Ascending aorta (tissue), 2 donors: Measurements from ENCODE around the gene NATD1. TPM values are rescaled to one million over a fixed set of nuclear protein-coding genes. Genes with fewer than 3 reads are reported as not detected.

Experiments
- DNase-seq, 2 donors: peaks; one replicate each; pipeline ENCODE4 v3.0.0-alpha.2; 2019; ENCODE audit warnings: low spot score in 2 of 2
- H3K27ac ChIP-seq, 2 donors: fragments of 200-600 bp; sonication (generic); one replicate each; pipeline ENCODE4 v1.5.1; 2016 to 2017; ENCODE audit warnings: mild to moderate bottlenecking in 1 of 2
- H3K27me3 ChIP-seq: fragments of 200-600 bp; sonication (generic); one replicate; pipeline ENCODE4 v1.5.1; 2017
- H3K36me3 ChIP-seq, 2 donors: fragments of 200-600 bp; sonication (generic); one replicate each; pipeline ENCODE4 v1.5.1; 2016
- H3K4me1 ChIP-seq, 2 donors: fragments of 200-600 bp; sonication (generic); one replicate each; pipeline ENCODE4 v1.5.1; 2016 to 2017; ENCODE audit warnings: mild to moderate bottlenecking in 1 of 2
- H3K4me3 ChIP-seq, 2 donors: fragments of 200-600 bp; sonication (generic); one replicate each; pipeline ENCODE4 v1.5.1; 2016 to 2017; ENCODE audit warnings: mild to moderate bottlenecking in 1 of 2
- H3K9me3 ChIP-seq, 2 donors: fragments of 200-600 bp; sonication (generic); one replicate each; pipeline ENCODE4 v1.5.1; 2016
- intact Hi-C: fragments of 100-400 bp; cut with DNase I; formaldehyde crosslinking; loops from one replicate; pipeline ENCODE4 v1.15.1; 2023
- total RNA-seq: library from RNA; depleted of rRNA; stranded (reverse); fragments of >200 nt; gene quantifications from one replicate; pipeline ENCODE4 v1.1.0, GENCODE V29; 2016
- TF ChIP-seq, protein P1 (sequence below), 3 experiments: fragments of 200-600 bp in 2 of 3; fragments of 450-650 bp in 1 of 3; sonication (generic) in 2 of 3; IDR thresholded peaks; one replicate each; pipeline ENCODE4 v1.5.1; 2016 to 2019; ENCODE audit warnings: antibody characterized with exemption in 3 of 3, mild to moderate bottlenecking in 1 of 3, moderate library complexity in 1 of 3

The NATD1 gene
- total RNA-seq, 1 donor from 2014 or later = 13.4 TPM

GRCh38 chr17:21202512-21202911, 50.7 kb downstream of the NATD1 start:
- DNase-seq = no peak
- Histone ChIP-seq H3K4me1 (peaks cover 0 to 32% of the 10 kb centered on the region in 2 donors), H3K4me3 (no peak overlapping the region), H3K36me3 (peaks cover 11 to 13% of the 10 kb centered on the region in 2 donors), H3K27me3 (no peaks in the 10 kb centered on the region), H3K27ac (no peak overlapping the region), H3K9me3 (no peaks in the 10 kb centered on the region)
- TF ChIP-seq, protein P1, sequence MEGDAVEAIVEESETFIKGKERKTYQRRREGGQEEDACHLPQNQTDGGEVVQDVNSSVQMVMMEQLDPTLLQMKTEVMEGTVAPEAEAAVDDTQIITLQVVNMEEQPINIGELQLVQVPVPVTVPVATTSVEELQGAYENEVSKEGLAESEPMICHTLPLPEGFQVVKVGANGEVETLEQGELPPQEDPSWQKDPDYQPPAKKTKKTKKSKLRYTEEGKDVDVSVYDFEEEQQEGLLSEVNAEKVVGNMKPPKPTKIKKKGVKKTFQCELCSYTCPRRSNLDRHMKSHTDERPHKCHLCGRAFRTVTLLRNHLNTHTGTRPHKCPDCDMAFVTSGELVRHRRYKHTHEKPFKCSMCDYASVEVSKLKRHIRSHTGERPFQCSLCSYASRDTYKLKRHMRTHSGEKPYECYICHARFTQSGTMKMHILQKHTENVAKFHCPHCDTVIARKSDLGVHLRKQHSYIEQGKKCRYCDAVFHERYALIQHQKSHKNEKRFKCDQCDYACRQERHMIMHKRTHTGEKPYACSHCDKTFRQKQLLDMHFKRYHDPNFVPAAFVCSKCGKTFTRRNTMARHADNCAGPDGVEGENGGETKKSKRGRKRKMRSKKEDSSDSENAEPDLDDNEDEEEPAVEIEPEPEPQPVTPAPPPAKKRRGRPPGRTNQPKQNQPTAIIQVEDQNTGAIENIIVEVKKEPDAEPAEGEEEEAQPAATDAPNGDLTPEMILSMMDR (IDR thresholded peaks at IDR 0.05) = no peak
- intact Hi-C loops = no loop called here

- Histone ChIP-seq H3K4me3 (no peak overlapping the region), H3K4me1 (peaks cover 0 to 32% of the 10 kb centered on the region in 2 donors), H3K36me3 (peaks cover 16 to 18% of the 10 kb centered on the region in 2 donors), H3K27me3 (no peaks in the 10 kb centered on the region), H3K9me3 (no peaks in the 10 kb centered on the region), H3K27ac (no peak overlapping the region)
- TF ChIP-seq, protein P1 (IDR thresholded peaks at IDR 0.05) = no peak
- intact Hi-C loops = no loop called here
- DNase-seq = no peak
Observed at GRCh38 chr17:21201874-21202273, 51.3 kb downstream of the NATD1 start.

- Histone ChIP-seq H3K9me3 (no peaks in the 10 kb centered on the region), H3K4me3 (no peak overlapping the region), H3K4me1 (peaks cover 0 to 32% of the 10 kb centered on the region in 2 donors), H3K36me3 (peaks cover 19 to 22% of the 10 kb centered on the region in 2 donors), H3K27ac (no peak overlapping the region), H3K27me3 (no peaks in the 10 kb centered on the region)
- no peak for DNase-seq
- TF ChIP-seq, protein P1 (IDR thresholded peaks at IDR 0.05) = no peak
- intact Hi-C loops = no loop called here
Observed at GRCh38 chr17:21201298-21201595, 52.0 kb downstream of the NATD1 start.

GRCh38 chr17:21200590-21201297, 52.5 kb downstream of the NATD1 start:
- intact Hi-C loops = no loop called here
- DNase-seq = no peak
- Histone ChIP-seq H3K4me3 (no peak overlapping the region), H3K9me3 (no peaks in the 10 kb centered on the region), H3K27me3 (no peaks in the 10 kb centered on the region), H3K36me3 (peaks cover 19 to 22% of the 10 kb centered on the region in 2 donors), H3K4me1 (peaks cover 0 to 32% of the 10 kb centered on the region in 2 donors), H3K27ac (no peak overlapping the region)
- TF ChIP-seq, protein P1 (IDR thresholded peaks at IDR 0.05) = no peak

- H3K27me3 ChIP-seq = no peaks in the 10 kb centered on the region
- TF ChIP-seq, protein P1 (IDR thresholded peaks at IDR 0.05) = no peak
- H3K9me3 ChIP-seq = no peaks in the 10 kb centered on the region
- DNase-seq = no peak
- H3K4me3 ChIP-seq = no peak overlapping the region
- no peak overlapping the region for H3K27ac ChIP-seq
- peaks cover 19 to 22% of the 10 kb centered on the region in 2 donors for H3K36me3 ChIP-seq
- intact Hi-C loops = no loop called here
- H3K4me1 ChIP-seq = peaks cover 0 to 30% of the 10 kb centered on the region in 2 donors
Observed at GRCh38 chr17:21199856-21200255, 53.4 kb downstream of the NATD1 start.
